ENCODE data around the gene TRAF3IP1. TPM values are rescaled to one million over a fixed set of nuclear protein-coding genes. Genes with fewer than 3 reads are reported as not detected.

The TRAF3IP1 gene
- total and polyA plus RNA-seq, 2 of the 13 experiments (the other 11 are each of a cell fraction or from before 2014, with no cell fraction given), result 4.1 to 12.9 TPM

DNA sequence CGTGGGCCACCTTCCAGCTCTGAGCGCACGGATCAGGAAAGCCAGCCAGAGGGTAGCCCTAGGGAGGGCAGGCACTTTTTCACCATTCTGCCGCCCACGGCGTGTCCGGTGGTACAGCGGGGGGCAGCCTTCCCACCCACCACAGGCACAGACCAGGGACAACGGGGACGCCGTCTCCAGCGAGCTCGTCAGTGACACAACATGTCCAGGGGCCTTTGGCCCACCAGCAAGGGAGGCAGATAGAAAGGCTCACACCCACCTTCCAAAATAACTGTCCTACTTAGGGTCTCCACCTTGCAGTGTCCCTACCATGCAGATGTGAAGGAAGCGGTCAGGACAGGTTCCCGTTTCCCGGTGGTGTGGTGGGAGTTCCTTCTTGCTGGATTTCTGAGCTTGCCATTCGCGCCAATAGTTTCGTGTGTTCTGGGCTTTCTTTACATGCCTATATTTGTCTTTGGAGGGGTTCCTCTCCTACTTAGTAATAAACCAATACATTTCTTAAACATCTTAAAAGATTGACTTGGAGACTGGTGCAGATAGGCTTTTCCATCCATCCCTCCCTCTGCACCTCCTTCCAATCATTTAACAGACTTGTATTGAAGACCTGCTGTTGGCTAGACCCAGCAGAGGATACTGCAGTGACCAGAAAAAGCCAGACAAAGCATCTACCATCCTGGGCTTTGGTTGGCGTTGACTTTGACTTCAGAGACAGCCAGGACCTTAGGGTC is 107.3 kb downstream of the TRAF3IP1 start (continued):
- TF ChIP-seq ZNF337 (CRISPR knock-in tag; IDR thresholded peaks at IDR 0.05; ENCODE audit: borderline replicate concordance, low read depth) (no peak), ZNF589 (CRISPR knock-in tag; conservative IDR thresholded peaks at IDR 0.05) (peak; percentile 73; the same call in 1 of the 2 replicates), PRMT3 (CRISPR knock-in tag; IDR thresholded peaks at IDR 0.05; ENCODE audit: borderline replicate concordance, low read depth) (no peak), HNRNPLL (IDR thresholded peaks at IDR 0.05; ENCODE audit: low read depth, low read length, poor library complexity, severe bottlenecking) (no peak), ZNF788 (CRISPR knock-in tag; IDR thresholded peaks at IDR 0.05; ENCODE audit: borderline replicate concordance) (no peak), NFE2 (CRISPR knock-in tag; IDR thresholded peaks at IDR 0.05) (no peak), KMT2A (CRISPR knock-in tag; IDR thresholded peaks at IDR 0.05) (peak; percentile 43; the same call in 1 of the 2 replicates), HDAC1 (CRISPR knock-in tag; IDR thresholded peaks at IDR 0.05) (0 out of 2 replicates have a peak, but pooled peaks have one; percentile 7), RBM22 (optimal IDR thresholded peaks at IDR 0.05; ENCODE audit: low read length) (no peak)
- TF ChIP-seq, protein P1, sequence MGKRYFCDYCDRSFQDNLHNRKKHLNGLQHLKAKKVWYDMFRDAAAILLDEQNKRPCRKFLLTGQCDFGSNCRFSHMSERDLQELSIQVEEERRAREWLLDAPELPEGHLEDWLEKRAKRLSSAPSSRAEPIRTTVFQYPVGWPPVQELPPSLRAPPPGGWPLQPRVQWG (CRISPR knock-in tag; IDR thresholded peaks at IDR 0.05; ENCODE audit: borderline replicate concordance, low read depth), result no peak
- TF ChIP-seq, protein P2, sequence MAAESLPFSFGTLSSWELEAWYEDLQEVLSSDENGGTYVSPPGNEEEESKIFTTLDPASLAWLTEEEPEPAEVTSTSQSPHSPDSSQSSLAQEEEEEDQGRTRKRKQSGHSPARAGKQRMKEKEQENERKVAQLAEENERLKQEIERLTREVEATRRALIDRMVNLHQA (CRISPR knock-in tag; IDR thresholded peaks at IDR 0.05), result no peak
- TF ChIP-seq, protein P3, sequence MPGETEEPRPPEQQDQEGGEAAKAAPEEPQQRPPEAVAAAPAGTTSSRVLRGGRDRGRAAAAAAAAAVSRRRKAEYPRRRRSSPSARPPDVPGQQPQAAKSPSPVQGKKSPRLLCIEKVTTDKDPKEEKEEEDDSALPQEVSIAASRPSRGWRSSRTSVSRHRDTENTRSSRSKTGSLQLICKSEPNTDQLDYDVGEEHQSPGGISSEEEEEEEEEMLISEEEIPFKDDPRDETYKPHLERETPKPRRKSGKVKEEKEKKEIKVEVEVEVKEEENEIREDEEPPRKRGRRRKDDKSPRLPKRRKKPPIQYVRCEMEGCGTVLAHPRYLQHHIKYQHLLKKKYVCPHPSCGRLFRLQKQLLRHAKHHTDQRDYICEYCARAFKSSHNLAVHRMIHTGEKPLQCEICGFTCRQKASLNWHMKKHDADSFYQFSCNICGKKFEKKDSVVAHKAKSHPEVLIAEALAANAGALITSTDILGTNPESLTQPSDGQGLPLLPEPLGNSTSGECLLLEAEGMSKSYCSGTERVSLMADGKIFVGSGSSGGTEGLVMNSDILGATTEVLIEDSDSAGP (CRISPR knock-in tag; IDR thresholded peaks at IDR 0.05; ENCODE audit: borderline replicate concordance), result no peak
- TF ChIP-seq, protein P4, sequence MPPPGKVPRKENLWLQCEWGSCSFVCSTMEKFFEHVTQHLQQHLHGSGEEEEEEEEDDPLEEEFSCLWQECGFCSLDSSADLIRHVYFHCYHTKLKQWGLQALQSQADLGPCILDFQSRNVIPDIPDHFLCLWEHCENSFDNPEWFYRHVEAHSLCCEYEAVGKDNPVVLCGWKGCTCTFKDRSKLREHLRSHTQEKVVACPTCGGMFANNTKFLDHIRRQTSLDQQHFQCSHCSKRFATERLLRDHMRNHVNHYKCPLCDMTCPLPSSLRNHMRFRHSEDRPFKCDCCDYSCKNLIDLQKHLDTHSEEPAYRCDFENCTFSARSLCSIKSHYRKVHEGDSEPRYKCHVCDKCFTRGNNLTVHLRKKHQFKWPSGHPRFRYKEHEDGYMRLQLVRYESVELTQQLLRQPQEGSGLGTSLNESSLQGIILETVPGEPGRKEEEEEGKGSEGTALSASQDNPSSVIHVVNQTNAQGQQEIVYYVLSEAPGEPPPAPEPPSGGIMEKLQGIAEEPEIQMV (CRISPR knock-in tag; IDR thresholded peaks at IDR 0.05; ENCODE audit: low read depth), result 0 out of 2 replicates have a peak, but pooled peaks have one; percentile 16
- TF ChIP-seq, protein P5, sequence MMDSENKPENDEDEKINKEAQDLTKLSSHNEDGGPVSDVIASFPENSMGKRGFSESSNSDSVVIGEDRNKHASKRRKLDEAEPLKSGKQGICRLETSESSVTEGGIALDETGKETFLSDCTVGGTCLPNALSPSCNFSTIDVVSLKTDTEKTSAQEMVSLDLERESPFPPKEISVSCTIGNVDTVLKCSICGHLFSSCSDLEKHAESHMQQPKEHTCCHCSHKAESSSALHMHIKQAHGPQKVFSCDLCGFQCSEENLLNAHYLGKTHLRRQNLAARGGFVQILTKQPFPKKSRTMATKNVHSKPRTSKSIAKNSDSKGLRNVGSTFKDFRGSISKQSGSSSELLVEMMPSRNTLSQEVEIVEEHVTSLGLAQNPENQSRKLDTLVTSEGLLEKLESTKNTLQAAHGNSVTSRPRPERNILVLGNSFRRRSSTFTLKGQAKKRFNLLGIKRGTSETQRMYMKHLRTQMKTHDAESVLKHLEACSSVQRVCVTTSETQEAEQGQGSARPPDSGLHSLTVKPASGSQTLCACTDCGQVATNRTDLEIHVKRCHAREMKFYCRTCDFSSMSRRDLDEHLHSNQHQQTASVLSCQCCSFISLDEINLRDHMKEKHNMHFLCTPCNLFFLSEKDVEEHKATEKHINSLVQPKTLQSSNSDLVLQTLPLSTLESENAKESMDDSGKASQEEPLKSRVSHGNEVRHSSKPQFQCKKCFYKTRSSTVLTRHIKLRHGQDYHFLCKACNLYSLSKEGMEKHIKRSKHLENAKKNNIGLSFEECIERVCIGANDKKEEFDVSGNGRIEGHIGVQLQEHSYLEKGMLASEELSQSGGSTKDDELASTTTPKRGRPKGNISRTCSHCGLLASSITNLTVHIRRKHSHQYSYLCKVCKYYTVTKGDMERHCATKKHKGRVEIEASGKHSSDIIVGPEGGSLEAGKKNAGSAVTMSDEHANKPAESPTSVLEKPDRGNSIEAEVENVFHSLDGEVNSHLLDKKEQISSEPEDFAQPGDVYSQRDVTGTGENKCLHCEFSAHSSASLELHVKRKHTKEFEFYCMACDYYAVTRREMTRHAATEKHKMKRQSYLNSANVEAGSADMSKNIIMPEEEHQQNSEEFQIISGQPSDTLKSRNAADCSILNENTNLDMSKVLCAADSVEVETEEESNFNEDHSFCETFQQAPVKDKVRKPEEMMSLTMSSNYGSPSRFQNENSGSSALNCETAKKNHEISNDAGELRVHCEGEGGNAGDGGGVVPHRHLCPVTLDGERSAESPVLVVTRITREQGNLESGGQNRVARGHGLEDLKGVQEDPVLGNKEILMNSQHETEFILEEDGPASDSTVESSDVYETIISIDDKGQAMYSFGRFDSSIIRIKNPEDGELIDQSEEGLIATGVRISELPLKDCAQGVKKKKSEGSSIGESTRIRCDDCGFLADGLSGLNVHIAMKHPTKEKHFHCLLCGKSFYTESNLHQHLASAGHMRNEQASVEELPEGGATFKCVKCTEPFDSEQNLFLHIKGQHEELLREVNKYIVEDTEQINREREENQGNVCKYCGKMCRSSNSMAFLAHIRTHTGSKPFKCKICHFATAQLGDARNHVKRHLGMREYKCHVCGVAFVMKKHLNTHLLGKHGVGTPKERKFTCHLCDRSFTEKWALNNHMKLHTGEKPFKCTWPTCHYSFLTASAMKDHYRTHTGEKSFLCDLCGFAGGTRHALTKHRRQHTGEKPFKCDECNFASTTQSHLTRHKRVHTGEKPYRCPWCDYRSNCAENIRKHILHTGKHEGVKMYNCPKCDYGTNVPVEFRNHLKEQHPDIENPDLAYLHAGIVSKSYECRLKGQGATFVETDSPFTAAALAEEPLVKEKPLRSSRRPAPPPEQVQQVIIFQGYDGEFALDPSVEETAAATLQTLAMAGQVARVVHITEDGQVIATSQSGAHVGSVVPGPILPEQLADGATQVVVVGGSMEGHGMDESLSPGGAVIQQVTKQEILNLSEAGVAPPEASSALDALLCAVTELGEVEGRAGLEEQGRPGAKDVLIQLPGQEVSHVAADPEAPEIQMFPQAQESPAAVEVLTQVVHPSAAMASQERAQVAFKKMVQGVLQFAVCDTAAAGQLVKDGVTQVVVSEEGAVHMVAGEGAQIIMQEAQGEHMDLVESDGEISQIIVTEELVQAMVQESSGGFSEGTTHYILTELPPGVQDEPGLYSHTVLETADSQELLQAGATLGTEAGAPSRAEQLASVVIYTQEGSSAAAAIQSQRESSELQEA (CRISPR knock-in tag; IDR thresholded peaks at IDR 0.05; ENCODE audit: not compliant biosample characterization), result no peak
- TF ChIP-seq, protein P6, sequence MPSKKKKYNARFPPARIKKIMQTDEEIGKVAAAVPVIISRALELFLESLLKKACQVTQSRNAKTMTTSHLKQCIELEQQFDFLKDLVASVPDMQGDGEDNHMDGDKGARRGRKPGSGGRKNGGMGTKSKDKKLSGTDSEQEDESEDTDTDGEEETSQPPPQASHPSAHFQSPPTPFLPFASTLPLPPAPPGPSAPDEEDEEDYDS (CRISPR knock-in tag; IDR thresholded peaks at IDR 0.05), result no peak
